Gastroesophageal sphincter (tissue), 4 donors: ENCODE measurements around the gene MXRA5. TPM values are rescaled to one million over a fixed set of nuclear protein-coding genes. Genes with fewer than 3 reads are reported as not detected.

Experiments used
- ATAC-seq: fragments of 150-250 bp; one replicate; pipeline ENCODE4 v1.9.1; 2016; ENCODE audit warnings: mild to moderate bottlenecking, moderate library complexity
- H3K27ac ChIP-seq, 4 donors: fragments of 200-600 bp; sonication (generic) in 3 of 4; 1 replicate in 3 of 4; 2 replicates in 1 of 4; pipeline ENCODE4 v1.5.1; 2016 to 2019
- H3K27me3 ChIP-seq: fragments of 200-600 bp; sonication (generic); one replicate; pipeline ENCODE4 v1.5.1; 2019
- H3K36me3 ChIP-seq, 2 donors: fragments of 200-600 bp; sonication (generic); one replicate each; pipeline ENCODE4 v1.5.1; 2019; ENCODE audit warnings: control low read depth in 1 of 2
- H3K4me1 ChIP-seq, 3 donors: fragments of 200-600 bp; sonication (generic); 1 replicate in 2 of 3; 2 replicates in 1 of 3; pipeline ENCODE4 v1.5.1; 2016 to 2019; ENCODE audit warnings: control low read depth in 2 of 3
- H3K4me3 ChIP-seq, 2 donors: fragments of 200-600 bp; sonication (generic); one replicate each; pipeline ENCODE4 v1.5.1; 2019; ENCODE audit warnings: mild to moderate bottlenecking in 1 of 2, moderate library complexity in 1 of 2
- H3K9me3 ChIP-seq, 3 donors: fragments of 200-600 bp; sonication (generic); one replicate each; pipeline ENCODE4 v1.5.1; 2017 to 2019; ENCODE audit warnings: control low read depth in 2 of 3
- EP300 ChIP-seq: sonication (generic); formaldehyde crosslinking; IDR thresholded peaks from one replicate; pipeline ENCODE4 v1.6.1; 2017; ENCODE audit warnings: antibody characterized with exemption, mild to moderate bottlenecking
- POLR2A ChIP-seq, 2 donors: fragments of 450-650 bp; IDR thresholded peaks; one replicate each; pipeline ENCODE4 v1.6.1; 2017; ENCODE audit warnings: antibody characterized with exemption in 2 of 2, mild to moderate bottlenecking in 2 of 2, moderate library complexity in 1 of 2
- POLR2AphosphoS5 ChIP-seq: sonication (generic); formaldehyde crosslinking; IDR thresholded peaks from one replicate; pipeline ENCODE4 v1.6.1; 2017; ENCODE audit warnings: antibody characterized with exemption
- WGBS, 2 donors: methylation state at CpG; one replicate each; pipeline ENCODE4 v1.1.5; 2018; ENCODE audit warnings: low coverage in 1 of 2; 5-methylcytosine and 5-hydroxymethylcytosine counted together
- total RNA-seq, 4 donors: library from RNA; depleted of rRNA; stranded (reverse); fragments of >200 nt; gene quantifications; one replicate each; pipeline ENCODE4 v1.1.0, GENCODE V29; 2016
- TF ChIP-seq, protein P1 (sequence below), 4 experiments: fragments of 200-600 bp in 2 of 4; fragments of 450-650 bp in 2 of 4; sonication (generic) in 1 of 4; IDR thresholded peaks; one replicate each; pipeline ENCODE4 v1.5.1; 2017 to 2019; ENCODE audit warnings: antibody characterized with exemption in 4 of 4, mild to moderate bottlenecking in 2 of 4, moderate library complexity in 2 of 4

The MXRA5 gene
- total RNA-seq, 4 donors from 2014 or later, result 0.62 to 3.9 (median 2.3) TPM

DNA sequence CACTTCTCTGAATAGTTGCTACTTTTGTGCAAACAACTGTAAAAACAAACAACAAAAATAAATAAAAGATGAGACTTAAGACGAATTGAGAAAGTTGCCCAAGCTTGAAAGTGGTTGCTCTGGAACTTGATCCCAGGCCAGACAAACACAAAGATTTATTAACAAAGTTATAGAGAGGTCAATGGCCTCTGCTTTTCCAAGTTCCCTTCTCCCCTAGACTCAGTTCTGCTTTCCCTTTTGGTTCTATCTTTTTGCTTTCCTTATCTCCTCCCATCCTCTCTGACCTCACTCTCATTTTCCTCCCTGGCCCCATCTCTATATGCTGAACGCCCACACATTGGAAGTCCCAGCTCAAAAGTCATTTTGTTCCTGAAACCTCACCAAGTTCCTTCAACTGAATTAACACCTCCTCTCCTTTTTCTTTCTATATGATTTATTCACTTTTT is 82.7 kb downstream of the MXRA5 start:
- TF ChIP-seq EP300 (no peak), POLR2AphosphoS5 (no peak), POLR2A (IDR thresholded peaks at IDR 0.05) (no peak)
- TF ChIP-seq, protein P1, sequence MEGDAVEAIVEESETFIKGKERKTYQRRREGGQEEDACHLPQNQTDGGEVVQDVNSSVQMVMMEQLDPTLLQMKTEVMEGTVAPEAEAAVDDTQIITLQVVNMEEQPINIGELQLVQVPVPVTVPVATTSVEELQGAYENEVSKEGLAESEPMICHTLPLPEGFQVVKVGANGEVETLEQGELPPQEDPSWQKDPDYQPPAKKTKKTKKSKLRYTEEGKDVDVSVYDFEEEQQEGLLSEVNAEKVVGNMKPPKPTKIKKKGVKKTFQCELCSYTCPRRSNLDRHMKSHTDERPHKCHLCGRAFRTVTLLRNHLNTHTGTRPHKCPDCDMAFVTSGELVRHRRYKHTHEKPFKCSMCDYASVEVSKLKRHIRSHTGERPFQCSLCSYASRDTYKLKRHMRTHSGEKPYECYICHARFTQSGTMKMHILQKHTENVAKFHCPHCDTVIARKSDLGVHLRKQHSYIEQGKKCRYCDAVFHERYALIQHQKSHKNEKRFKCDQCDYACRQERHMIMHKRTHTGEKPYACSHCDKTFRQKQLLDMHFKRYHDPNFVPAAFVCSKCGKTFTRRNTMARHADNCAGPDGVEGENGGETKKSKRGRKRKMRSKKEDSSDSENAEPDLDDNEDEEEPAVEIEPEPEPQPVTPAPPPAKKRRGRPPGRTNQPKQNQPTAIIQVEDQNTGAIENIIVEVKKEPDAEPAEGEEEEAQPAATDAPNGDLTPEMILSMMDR (IDR thresholded peaks at IDR 0.05), result no peak
- H3K27me3 ChIP-seq, result no peaks in the 10 kb centered on the region
- ATAC-seq, result no peak
- no peak overlapping the region for H3K27ac ChIP-seq
- H3K4me1 ChIP-seq, result no peaks in the 10 kb centered on the region
- 40 to 63% methylated on average over 1 to 2 of the region's 2 CpGs for WGBS, 2 donors
- H3K4me3 ChIP-seq, result no peak overlapping the region
- no peaks in the 10 kb centered on the region for H3K9me3 ChIP-seq
- no peaks in the 10 kb centered on the region for H3K36me3 ChIP-seq

DNA sequence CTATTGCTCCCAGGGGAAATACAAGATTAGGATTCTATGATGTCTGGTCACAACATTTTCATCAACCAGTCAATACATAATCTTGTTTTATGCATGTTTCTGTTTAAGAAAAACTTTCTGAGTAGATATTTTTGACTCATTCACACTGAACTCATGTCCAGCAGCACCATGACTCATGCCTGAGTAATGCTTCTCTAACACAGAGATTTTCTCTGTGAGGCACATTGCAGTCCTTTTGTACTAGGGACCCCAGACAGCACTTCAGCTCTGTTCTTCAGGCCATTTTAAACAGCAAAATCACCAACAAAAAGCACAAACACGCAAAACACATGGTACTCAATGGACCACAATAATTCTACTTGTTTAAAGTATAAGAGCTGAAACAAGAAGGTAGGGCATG is 83.6 kb downstream of the MXRA5 start:
- Histone ChIP-seq H3K36me3 (no peaks in the 10 kb centered on the region), H3K4me3 (no peak overlapping the region), H3K4me1 (no peaks in the 10 kb centered on the region), H3K9me3 (no peaks in the 10 kb centered on the region), H3K27ac (no peak overlapping the region), H3K27me3 (no peaks in the 10 kb centered on the region)
- no peak for ATAC-seq
- TF ChIP-seq POLR2AphosphoS5 (no peak), EP300 (no peak)
- 56 to 57% methylated on average over 1 of the region's 1 CpG for WGBS, 2 donors
